Measurements from ENCODE around the gene TBX2. TPM values are rescaled to one million over a fixed set of nuclear protein-coding genes. Genes with fewer than 3 reads are reported as not detected.
"Not testable (repeated sequence)": the region's sequence is repeated elsewhere in the genome, so short reads cannot be mapped to it uniquely, and the experiment has no call there.

TBX2 gene
- total and polyA plus RNA-seq, 10 of the 15 experiments (the other 5 are each of a cell fraction or from before 2014, with no cell fraction given) = 0.13 TPM; not detected in 9

GRCh38 chr17:61441507-61441906 is 41.9 kb downstream of the TBX2 start:
- DNase-seq (ENCODE audit: low read depth, low spot score); H3K4me3 ChIP-seq; H3K9ac ChIP-seq (ENCODE audit: control insufficient read depth, insufficient read depth, low read length); H2AFZ ChIP-seq (ENCODE audit: control insufficient read depth, low read depth, low read length); SMC1A ChIA-PET (ENCODE audit: uncharacterized antibody, unreplicated experiment); H3K79me2 ChIP-seq (ENCODE audit: control insufficient read depth, insufficient read depth, low read length); H3K27ac ChIP-seq (ENCODE audit: control insufficient read depth, insufficient read depth); BruUV-seq (replicated peaks); H3K36me3 ChIP-seq (ENCODE audit: control insufficient read depth in 2 of 2, insufficient read depth in 2 of 2, low read length in 1 of 2); FAIRE-seq; H3K27me3 ChIP-seq (replicated peaks in 1 of 2; ENCODE audit: control insufficient read depth in 2 of 2, insufficient read depth in 2 of 2, low read length in 1 of 2); ATAC-seq; in situ Hi-C loops (cut with MboI); H3K4me1 ChIP-seq (ENCODE audit: control insufficient read depth, insufficient read depth, low read length); POLR2A ChIA-PET; H3K9me3 ChIP-seq (replicated peaks; ENCODE audit: control insufficient read depth, insufficient read depth, low read length); RAD21 ChIA-PET (ENCODE audit: unreplicated experiment); H4K20me1 ChIP-seq (ENCODE audit: control insufficient read depth, insufficient read depth); intact Hi-C loops (cut with micrococcal nuclease; ENCODE audit: unreplicated experiment); H3K4me2 ChIP-seq (ENCODE audit: control insufficient read depth, insufficient read depth): not testable (repeated sequence)
- 42% methylated on average over 6 of the region's 6 CpGs for WGBS (ENCODE audit: insufficient coverage, insufficient replicate concordance, low lambda C conversion rate, missing lambda C conversion rate)
- peak; percentile 60; the same call in 1 of the 2 replicates for TF ChIP-seq NFXL1 (IDR thresholded peaks at IDR 0.05; ENCODE audit: borderline replicate concordance)
- CTCF ChIA-PET = interaction anchor here (1.4 kb wide), 1 partner anchor 143 kb away, joined by 3 read pairs; no protein-coding TSS in a partner anchor

GRCh38 chr17:61442136-61442775 is 42.6 kb downstream of the TBX2 start:
- 10% methylated on average over 4 of the region's 4 CpGs for WGBS (ENCODE audit: insufficient coverage, insufficient replicate concordance, low lambda C conversion rate, missing lambda C conversion rate)
- SMC1A ChIA-PET (ENCODE audit: uncharacterized antibody, unreplicated experiment) = no interaction called here
- Histone ChIP-seq H3K27me3 (replicated peaks in 1 of 2; ENCODE audit: control insufficient read depth in 2 of 2, insufficient read depth in 2 of 2, low read length in 1 of 2) (no peaks in the 10 kb centered on the region; a peak in 2 of 4 replicates), H3K79me2 (ENCODE audit: control insufficient read depth, insufficient read depth, low read length) (no peaks in the 10 kb centered on the region), H3K9me3 (replicated peaks; ENCODE audit: control insufficient read depth, insufficient read depth, low read length) (peaks cover 2% of the 10 kb centered on the region; the same call in 1 of the 3 replicates), H2AFZ (ENCODE audit: control insufficient read depth, low read depth, low read length) (no peak overlapping the region), H3K4me1 (ENCODE audit: control insufficient read depth, insufficient read depth, low read length) (no peaks in the 10 kb centered on the region), H3K9ac (ENCODE audit: control insufficient read depth, insufficient read depth, low read length) (no peak overlapping the region), H3K4me2 (ENCODE audit: control insufficient read depth, insufficient read depth) (no peak overlapping the region), H3K4me3 (no peak overlapping the region), H4K20me1 (ENCODE audit: control insufficient read depth, insufficient read depth) (no peaks in the 10 kb centered on the region), H3K27ac (ENCODE audit: control insufficient read depth, insufficient read depth) (no peak overlapping the region), H3K36me3 (ENCODE audit: control insufficient read depth in 2 of 2, insufficient read depth in 2 of 2, low read length in 1 of 2) (no peaks in the 10 kb centered on the region)
- intact Hi-C loops (cut with micrococcal nuclease; ENCODE audit: unreplicated experiment) = no loop called here
- RAD21 ChIA-PET (ENCODE audit: unreplicated experiment) = interaction anchor here (1.1 kb wide), 1 partner anchor 25 kb away, joined by 3 read pairs; no protein-coding TSS in a partner anchor
- CTCF ChIA-PET = interaction anchor here (1.4 kb wide), 1 partner anchor 143 kb away, joined by 3 read pairs; no protein-coding TSS in a partner anchor
- no TSS peak for BruUV-seq (replicated peaks)
- no peak for FAIRE-seq
- ATAC-seq = no peak
- no peak for DNase-seq (ENCODE audit: low read depth, low spot score)
- in situ Hi-C loops (cut with MboI) = no loop called here
- POLR2A ChIA-PET = no interaction called here
- TF ChIP-seq CEBPB (IDR thresholded peaks at IDR 0.05; ENCODE audit: borderline replicate concordance in 1 of 2, low read depth in 2 of 2, low read length in 2 of 2) = no peak
- TF ChIP-seq ETV6 (conservative IDR thresholded peaks at IDR 0.05 in 1 of 2, IDR thresholded peaks at IDR 0.05 in 1 of 2; ENCODE audit: borderline replicate concordance in 1 of 2, low read depth in 1 of 2) = peak in 1 of 2 experiments; percentile 95; a peak in 2 of 4 replicates
- no peak for TF ChIP-seq CEBPZ (IDR thresholded peaks at IDR 0.05; ENCODE audit: low read depth, low read length)
